ENCODE measurements around the gene SFN.
A peak's percentile ranks its signal among the peaks of the same experiment; 100 is the strongest.
"Not testable (repeated sequence)": the region's sequence is repeated elsewhere in the genome, so short reads cannot be mapped to it uniquely, and the experiment has no call there.

SFN gene

DNA sequence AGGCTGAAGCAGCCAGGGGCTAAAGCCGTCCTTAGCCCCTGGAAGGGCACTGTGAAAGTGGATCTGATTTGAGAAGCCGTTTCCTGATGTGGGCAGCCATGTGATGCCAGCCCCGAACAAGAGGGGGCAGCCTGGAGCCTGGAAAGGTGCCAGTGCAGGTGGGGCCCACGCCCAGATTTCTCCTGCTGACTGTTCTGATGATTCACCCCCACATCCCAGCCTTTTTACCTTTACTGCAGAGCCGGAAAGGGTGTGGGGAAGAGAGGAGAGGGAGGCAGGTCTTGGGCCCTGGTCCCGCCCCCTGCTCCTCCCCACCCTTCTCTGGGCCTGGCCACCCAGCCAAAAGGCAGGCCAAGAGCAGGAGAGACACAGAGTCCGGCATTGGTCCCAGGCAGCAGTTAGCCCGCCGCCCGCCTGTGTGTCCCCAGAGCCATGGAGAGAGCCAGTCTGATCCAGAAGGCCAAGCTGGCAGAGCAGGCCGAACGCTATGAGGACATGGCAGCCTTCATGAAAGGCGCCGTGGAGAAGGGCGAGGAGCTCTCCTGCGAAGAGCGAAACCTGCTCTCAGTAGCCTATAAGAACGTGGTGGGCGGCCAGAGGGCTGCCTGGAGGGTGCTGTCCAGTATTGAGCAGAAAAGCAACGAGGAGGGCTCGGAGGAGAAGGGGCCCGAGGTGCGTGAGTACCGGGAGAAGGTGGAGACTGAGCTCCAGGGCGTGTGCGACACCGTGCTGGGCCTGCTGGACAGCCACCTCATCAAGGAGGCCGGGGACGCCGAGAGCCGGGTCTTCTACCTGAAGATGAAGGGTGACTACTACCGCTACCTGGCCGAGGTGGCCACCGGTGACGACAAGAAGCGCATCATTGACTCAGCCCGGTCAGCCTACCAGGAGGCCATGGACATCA lies at the start of gene SFN:
Gene SFN, plus strand, starts transcription at position 369 of the 904 bp plus-strand sequence. Its CDS starts 64 bp downstream, at position 433.
- peak; percentile 42 for DNase-seq

DNA sequence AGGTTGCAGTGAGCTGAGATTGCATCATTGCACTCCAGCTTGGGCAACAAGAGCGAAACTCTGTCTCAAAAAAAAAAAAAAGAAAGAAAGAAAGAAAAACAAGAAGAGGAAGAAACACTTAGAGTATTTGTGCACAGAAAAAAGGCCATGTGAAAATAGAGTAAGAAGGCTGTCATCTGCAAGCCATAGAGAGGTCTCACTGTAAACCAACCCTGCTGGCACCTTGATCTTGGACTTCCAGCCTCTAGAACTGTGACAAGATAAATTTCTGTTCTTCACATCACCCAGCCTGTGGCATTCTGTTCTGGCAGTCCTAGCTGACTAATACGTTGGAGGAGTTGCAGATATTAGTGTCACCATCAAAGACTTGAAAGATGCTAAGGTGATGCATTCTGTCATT lies 48.6 kb upstream of the SFN start:
- no peak for DNase-seq

DNA sequence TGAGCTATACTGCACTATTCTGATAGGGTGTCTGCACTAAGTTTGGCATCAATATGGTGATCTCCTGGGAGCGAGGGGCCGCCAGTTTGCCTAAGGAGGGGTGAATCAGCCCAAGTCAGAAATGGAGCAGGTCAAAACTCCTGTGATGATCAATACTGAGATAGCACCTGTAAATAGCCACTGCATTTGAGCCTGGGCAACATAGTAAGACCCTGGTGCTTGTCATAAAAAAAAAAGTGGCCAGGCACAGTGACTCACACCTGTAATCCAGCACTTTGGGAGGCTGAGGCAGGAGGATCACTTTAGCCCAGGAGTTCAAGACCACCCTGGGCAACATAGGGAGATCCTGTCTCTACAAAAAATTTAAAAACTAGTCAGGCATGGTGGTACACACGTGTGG lies 48.1 kb upstream of the SFN start:
- no peak for DNase-seq

DNA sequence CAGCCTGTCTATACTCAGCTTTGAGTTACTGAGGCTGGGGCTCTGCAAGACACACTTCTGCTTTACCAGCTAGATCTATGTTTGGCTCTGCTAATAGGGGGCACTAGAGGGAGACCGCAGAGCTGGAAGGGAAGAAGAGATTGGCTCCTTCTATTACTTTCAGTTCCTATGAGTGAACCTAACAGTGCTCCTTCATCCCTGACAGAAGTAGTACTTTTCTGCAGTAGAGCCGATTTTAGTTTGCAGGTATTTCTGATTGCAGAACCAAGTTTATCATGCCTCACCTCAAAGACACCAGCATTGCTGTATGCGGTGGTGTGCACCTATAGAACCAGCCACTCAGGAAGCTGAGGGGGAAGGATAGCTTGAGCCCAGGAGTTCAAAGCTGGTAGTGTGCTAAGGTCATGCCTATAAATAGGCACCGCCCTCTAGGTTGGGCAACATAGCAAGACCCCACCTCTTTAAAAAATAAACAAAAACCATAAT lies 42.1 kb upstream of the SFN start:
- no peak for DNase-seq

DNA sequence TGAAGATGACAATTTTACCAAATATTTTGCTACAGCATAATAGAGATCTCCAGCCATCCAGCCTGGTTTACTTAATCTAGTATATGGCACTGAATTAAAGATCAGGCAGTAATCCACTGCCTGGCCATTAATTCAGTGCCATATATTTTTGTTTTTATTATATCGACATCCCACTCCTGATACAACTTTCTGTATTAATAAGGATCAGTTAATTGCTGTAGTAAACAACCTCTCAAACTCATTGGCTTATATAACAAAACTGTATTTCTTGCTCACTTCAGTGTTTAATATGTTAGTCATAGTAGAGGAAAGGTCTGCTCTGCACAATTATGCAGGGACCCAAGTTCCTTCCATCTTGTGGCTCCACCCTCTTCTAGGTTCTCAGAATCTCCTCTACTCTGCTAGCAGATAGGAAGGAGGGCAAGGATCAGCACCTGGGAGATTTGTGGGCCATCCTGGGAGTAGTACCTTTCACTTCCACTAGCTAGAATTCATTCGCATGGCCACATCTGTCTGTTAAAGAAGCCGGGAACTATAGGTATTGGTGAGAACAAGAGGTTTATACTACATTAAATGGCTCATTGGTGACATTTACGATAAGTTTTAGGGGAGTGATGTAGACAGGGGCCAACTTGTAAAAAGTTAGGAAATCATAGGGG lies 40.1 kb upstream of the SFN start:
- DNase-seq = no peak

DNA sequence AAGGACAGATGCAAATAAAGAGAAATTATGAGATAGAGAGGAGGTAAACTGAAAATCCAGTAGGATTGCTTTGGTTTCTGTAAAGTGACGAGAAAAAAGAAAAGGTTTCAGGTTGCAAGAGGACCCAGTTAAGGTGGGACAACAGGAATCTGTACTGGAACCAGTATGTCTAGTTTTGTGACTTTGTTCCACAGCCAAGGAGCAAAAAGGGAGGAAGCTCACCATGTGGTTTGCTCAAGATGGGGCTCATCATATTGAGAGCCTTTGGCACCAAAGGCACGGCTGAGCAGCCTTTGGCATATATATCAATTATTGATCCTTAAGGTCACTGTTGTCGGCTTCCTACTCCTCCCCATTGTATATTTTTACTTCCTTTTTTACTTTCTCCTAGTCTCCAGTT lies 38.2 kb upstream of the SFN start:
- DNase-seq = no peak

DNA sequence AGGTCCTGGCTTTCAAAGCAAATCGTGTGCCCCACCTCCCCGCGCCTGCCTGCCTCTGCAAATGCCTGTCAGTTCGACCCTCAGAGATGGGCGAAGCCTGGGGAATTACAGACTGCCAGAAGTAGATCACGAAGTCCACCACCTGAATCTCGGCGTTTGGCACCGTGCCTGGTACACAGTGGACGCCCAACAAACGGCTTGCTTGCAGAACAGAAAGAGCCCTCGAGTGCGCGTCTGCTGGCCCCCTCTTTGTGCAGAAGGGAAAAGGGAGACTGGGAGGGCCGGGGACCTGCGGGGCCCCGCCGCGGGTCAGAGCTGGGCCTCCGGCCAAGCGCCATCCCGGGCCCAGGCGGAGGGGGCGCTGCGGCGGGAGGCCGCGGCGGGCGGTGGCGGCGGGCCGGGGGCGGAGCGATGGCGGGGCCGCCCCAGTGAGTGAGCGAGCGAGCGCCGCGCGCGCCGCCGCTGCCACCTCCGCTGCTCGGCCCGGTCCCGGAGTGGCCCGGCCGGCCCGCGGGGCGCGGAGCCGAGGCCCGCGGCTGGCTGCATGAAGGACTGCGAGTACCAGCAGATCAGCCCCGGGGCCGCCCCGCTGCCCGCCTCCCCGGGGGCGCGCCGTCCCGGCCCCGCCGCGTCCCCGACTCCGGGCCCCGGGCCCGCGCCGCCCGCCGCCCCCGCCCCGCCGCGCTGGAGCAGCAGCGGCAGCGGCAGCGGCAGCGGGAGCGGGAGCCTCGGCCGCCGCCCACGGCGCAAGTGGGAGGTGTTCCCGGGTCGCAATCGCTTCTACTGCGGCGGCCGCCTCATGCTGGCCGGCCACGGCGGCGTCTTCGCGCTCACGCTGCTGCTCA lies 36.5 kb upstream of the SFN start, which contains the start of gene ZDHHC18:
Gene ZDHHC18, plus strand, starts transcription at position 428 of the 845 bp plus-strand sequence. Its CDS starts 117 bp downstream, at position 545.
- DNase-seq = peak; percentile 71

DNA sequence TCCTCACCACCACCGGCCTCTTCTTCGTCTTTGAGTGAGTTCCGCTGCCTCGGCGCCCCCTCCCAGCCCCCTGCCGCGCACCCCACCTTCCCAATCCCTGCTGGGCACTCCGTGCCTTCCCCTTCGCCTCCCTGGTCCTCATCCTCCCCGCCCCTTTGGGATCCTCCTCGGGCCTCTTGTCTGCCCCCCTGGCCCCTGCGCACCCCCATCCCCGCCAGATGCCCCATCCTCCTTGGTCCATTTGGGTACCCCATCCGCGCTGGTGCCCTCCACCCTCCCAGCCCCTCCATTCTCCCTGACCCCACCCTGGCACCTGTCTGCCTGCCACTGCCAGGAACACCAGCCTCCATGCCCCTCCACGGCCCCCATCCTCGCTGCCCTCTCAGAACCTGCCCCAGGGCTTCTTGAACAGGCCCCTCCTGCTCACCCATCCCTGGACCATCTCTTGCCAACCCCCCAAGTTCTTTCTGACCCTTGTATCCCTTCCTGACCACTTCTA lies 35.8 kb upstream of the SFN start:
- DNase-seq = no peak

DNA sequence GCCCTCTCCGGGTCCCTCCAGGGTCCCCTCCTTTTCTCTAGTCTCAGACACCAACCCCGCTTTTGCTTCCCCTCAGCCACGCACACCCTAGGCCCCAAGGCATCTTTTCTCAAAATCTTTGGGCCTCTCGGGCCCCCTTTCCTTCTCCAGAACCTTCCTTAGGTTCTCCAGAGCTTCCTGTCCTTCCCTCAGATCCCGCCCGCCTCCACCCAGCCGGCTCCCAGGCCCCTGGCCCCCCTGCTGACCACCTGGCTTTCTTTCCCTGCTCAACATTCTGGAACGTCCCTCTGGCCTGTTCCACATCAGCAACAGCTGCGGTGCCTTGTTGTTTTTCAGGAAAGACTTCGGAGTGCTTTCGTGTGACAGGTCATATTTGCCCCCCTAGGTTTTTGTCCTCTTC lies 35.3 kb upstream of the SFN start:
- DNase-seq = no peak

DNA sequence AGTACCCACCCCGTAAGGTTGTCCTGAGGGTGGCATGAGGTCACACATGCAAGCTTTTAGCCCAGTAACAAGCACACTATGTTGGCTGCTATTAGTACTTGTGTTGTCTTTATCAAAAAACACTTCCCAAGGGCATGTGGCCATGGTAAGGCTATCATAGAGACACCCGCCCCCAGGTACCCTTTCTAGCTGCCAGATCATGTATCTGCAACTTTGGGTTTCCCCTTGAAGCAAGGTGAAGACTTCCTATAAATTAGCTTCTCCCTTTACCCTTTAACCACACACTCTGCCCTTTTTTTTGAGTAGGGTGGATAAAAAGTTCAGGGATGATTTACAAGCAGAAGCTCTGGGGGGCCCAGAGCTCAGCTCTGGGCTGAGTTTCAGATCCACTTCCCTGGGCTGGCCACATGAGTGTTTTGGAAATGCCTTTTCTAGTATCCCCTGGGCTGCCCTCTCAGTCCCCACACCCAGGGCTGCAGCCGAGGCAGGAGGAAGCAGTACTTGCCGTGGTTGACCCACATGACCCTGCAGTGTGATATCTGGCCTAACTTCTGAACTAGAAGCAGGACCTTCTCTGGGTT lies 34.4 kb upstream of the SFN start:
- no peak for DNase-seq

DNA sequence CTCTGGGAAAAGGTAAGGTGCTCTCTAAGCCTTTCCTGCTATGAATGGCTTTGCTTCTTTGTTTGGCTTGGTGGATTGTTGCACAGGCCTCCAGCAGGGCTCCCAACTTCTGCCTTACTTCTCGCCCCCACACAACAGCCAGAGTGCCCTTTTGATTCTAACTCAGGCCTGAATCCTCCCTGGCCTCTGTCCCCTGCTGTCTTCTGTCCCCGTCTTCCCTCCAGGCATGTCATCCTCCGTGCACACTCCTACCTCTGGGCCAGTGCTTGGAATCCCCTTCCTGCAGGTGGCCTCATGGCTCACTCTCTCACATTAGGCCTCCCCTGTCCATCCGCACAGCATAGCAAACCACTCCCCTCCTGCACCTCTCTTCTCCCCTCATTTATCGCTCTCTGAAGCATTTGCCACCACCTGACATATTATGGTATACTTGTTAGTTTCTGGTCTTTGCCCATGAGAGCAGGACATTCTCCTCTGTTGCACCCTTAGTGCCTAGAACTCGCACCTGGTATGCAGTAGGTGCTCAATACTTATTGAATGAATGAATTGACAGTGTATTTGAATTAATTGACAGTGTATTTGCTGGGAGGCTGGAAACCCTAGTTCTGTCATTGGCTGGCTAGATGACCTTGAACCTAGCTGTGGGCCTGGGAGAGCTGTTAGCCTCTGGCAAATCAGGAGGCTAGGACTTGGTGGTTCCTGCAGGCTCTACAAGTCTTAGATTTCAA lies 33.6 kb upstream of the SFN start:
- no peak for DNase-seq

DNA sequence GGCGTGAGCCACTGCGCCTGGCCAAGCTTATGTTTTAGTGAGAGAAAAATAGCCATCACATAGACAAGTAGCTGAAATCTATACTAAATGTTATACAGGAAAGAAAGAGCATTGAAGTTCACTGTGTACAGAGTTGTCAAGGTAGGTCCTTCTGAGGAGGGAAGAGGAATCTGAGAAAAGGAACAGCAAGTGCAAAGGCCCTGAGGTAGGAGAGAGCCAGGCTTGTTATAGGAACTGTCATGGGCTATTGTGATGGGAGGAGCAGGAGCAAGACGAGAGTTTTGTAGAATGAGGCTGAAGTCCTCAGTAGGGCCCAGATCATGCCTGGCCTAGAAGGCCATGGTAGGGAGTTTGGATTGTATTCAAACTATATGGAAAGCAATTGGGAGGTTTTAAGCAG lies 31.9 kb upstream of the SFN start:
- no peak for DNase-seq

DNA sequence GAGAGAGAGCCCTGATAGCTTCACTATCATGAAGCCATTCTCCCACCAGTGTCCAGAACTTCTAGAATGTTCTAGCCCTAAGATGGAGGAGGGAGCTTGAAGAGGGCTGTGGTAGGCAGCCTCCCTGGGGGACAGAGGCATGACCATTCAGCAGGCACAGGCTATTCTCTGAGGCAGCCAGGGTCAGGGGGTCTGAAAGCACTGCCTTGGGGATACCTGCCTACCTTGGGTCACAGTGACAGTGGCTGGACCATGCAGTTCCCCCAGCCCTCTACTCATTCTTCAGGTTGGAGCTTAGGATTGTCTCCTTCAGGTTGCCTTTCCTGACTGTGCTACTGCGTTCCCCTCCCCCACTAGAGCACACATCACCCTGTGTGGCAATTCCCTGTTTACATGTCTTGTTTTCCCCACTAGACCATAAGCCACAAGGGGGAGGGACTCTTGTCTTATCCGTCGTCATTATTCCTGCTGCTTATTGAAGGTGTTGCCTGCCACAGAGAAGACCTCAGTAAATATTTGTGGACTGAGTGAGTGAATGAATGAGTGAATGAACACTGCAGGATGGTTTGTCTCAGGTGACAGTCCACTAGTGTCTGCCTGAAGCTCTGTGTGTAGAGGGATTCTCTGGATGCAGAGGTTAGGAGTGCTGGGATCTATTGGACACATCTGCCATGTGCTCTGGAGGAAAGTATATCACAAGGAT lies 31.3 kb upstream of the SFN start:
- no peak for DNase-seq

DNA sequence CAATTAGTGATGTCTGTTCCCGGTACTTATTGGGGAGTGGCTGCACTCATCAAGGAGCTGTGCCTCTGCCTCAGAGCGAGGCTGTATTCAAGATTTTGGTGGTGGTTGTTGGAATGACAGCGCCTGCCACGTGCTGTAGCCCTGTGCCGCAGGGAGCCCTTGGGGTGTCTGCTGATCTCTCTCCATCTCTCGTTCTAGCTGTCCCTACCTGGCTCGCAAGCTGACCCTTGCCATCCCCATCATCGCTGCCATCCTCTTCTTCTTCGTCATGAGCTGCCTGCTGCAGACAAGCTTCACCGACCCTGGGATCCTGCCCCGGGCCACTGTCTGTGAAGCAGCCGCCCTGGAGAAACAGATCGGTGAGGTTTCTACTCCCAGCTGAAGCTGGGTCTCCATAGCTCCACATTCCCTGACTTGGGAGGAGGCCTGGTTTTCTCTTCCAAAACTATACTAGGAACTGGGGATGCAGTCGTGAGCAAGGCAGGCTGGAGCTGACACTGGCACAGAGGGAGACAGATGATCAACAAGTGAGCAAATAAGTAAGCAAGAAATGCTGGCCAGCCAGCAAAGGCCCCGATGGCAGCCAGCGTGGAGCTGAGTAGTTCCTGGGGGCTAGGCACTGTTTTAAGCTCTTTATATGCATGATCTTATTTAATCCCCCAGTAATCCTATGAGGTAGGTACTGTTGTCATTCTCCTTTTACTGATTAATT lies 30.5 kb upstream of the SFN start:
- DNase-seq = no peak

DNA sequence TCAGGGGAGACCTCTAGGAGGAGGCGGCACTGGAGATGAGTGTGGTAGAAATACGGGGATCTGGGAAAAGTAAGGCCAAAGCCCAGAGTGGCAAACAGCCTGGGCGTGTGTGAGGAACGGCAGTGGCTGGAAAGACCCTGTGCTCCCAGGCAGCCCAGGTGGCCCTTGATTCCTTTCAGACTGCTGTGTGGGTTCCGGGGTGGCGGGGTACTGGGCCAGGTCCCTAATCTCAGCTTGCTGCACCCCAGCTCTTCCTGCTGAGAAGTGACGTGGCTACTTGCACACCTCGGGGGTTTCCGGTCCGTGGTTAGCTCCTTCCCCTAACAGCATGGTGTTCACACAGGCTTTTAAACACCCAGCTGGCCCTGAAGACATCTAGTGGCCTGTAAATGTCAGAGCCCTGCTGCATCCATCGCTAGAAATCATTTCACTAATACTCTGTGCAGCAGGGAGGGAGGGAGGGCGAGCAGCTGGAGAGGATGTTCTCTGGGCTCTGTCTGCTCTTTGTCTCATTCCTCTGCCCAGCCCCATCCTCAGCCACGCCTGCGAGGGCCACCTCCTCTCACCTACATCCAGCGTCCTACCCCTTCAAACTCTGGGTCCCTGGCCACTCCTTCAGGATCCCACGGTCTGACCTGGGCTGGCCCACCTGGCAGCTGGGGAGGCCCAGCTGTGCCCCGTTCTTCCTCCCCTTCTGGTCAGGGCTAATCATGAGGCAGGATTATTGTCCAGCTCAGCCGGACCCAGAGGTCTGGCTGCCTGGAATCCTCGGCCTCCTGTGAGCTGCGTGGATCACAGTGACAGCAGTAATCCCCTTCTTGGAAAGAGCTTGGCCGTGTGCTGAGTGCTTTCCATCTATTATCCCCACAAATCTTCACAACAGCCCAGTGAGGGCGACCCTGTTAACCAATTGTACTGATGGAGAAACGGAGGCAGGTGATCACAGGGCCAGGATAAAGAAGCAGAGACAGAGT lies 29.2 kb upstream of the SFN start:
- DNase-seq = peak; percentile 71

DNA sequence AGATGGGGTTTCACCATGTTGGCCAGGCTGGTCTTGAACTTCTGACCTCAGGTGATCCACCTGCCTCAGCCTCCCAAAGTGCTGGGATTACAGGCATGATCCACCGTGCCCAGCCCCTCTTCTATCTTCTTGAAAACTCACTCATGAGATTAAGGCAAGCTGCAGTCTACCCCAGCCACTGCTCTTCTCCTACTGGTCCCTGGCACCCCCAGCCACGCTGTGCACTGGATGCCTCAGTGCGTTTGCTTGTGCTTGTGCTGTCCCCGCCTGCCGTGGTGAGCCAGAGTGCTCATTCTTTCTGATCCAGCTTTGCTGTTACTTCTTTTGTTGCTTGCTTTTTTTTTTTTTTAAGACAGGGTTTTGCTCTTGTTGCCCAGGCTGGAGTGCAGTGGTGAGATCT lies 25.3 kb upstream of the SFN start:
- DNase-seq = not testable (repeated sequence)

DNA sequence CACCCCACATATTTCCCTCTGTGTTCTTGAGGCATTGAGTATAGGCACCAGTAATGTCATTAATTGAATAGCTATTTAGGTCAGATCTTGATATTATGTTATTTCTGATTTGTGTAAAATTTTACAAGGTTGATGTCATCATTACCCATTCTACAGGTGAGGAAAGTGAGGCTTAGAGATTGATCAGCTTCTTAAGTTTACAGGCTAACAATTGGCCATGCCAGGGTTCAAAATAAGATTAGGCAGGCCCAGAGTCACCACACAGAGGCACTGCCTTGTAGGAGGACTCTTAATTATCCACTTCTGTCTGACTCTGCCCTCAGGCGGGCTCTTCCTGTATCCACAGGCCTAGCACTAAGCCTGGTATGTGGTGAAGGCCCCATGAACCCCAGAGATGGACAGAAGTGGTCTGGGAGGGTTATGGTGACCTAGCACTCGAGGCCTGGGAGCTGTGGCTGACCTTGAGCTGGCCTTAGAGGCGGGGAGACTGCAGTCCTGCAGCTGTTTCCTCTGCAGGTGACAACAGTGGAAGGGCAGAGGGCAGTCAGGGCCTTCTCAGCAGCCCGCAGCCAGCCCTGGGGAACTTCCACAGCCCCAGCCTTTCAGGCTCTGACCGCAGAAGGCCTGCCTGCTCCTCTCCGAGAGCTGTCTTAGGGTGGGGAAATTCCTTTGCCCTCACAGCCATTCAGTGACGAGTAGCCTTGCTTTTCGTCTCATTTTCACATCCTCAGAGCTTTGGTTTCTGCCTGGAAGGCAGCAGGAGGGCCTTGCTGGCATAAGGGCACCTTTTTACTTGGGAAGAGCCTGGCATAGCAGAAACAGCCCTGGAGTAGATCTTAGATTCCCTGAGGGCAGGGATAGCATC lies 24.2 kb upstream of the SFN start:
- peak; percentile 45 for DNase-seq

DNA sequence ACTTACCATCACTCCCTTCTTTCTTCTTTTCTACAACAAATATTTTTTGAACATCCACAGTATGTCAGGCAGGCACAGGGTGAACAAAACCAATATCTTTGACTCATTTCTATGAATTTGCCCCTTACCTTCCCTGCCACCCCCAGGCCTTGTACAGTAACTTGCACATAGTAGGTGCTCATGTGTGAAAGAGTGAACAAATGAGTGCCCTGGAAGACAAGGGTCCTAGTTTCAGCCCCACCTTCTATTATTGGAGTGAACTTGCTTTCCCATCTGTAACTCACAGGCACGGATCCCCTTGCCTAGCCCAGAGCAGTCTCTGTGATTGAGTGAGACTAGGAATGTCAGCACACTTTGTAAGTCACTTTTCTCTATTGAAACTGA lies 23.6 kb upstream of the SFN start:
- DNase-seq = no peak

Measured in stimulated activated CD4-positive, alpha-beta T cell treated with anti-CD3 and anti-CD28 coated beads, Interleukin-12 subunit alpha, Interleukin-12 subunit beta, amount 100 ng/mL, for 4 hours (primary cell).